ACC112 (cell line): ENCODE measurements around the gene TNFRSF8.

Source experiments
- H2AFZ ChIP-seq: fragments of 200-600 bp; sonication (generic); one replicate; pipeline ENCODE4 v1.6.0; 2017; ENCODE audit warnings: antibody characterized with exemption, low read length; ENCODE audit not compliant: unreplicated experiment
- H3K27ac ChIP-seq: fragments of 200-600 bp; sonication (generic); 2 replicates; pipeline ENCODE4 v1.5.1; 2014; ENCODE audit warnings: low read depth, mild to moderate bottlenecking, antibody characterized with exemption, low read length, moderate library complexity
- H3K27me3 ChIP-seq: fragments of 200-600 bp; sonication (generic); 2 replicates; pipeline ENCODE4 v1.6.1; 2014; ENCODE audit warnings: mild to moderate bottlenecking, antibody characterized with exemption, low read length, moderate library complexity, mixed read lengths; ENCODE audit not compliant: insufficient read depth
- H3K36me3 ChIP-seq: fragments of 200-600 bp; sonication (generic); 2 replicates; pipeline ENCODE4 v1.6.1; 2016; ENCODE audit warnings: mild to moderate bottlenecking, antibody characterized with exemption, low read length, moderate library complexity, mixed read lengths; ENCODE audit not compliant: insufficient read depth
- H3K4me1 ChIP-seq: fragments of 200-600 bp; sonication (generic); one replicate; pipeline ENCODE4 v1.6.1; 2016; ENCODE audit warnings: low read length, mixed read lengths; ENCODE audit not compliant: insufficient read depth, unreplicated experiment, control insufficient read depth
- H3K4me3 ChIP-seq: fragments of 200-600 bp; sonication (generic); 2 replicates; pipeline ENCODE4 v1.5.1; 2014; ENCODE audit warnings: mild to moderate bottlenecking, low read depth, low read length
- H3K79me2 ChIP-seq: fragments of 200-600 bp; sonication (generic); one replicate; pipeline ENCODE4 v1.6.0; 2016; ENCODE audit warnings: low read length; ENCODE audit not compliant: control insufficient read depth, unreplicated experiment, insufficient read depth

TNFRSF8 gene

GRCh38 chr1:12053752-12054548 is 9.2 kb upstream of the TNFRSF8 start:
- Histone ChIP-seq H3K79me2 (no peaks in the 10 kb centered on the region), H2AFZ (no peak overlapping the region), H3K27ac (no peak overlapping the region), H3K4me1 (peaks cover 14% of the 10 kb centered on the region), H3K27me3 (no peaks in the 10 kb centered on the region), H3K36me3 (no peaks in the 10 kb centered on the region), H3K4me3 (no peak overlapping the region)

- Histone ChIP-seq H2AFZ (no peak overlapping the region), H3K27ac (no peak overlapping the region), H3K4me3 (no peak overlapping the region), H3K27me3 (no peaks in the 10 kb centered on the region; the same call in 1 of the 2 replicates), H3K79me2 (no peaks in the 10 kb centered on the region), H3K4me1 (peaks cover 14% of the 10 kb centered on the region), H3K36me3 (no peaks in the 10 kb centered on the region)
These were observed 7.8 kb upstream of the TNFRSF8 start for GRCh38 chr1:12055259-12055658.

GRCh38 chr1:12056331-12056841 is 6.7 kb upstream of the TNFRSF8 start:
- H3K27me3 ChIP-seq: no peaks in the 10 kb centered on the region; the same call in 1 of the 2 replicates
- peaks cover 14% of the 10 kb centered on the region for H3K4me1 ChIP-seq
- no peak overlapping the region for H3K27ac ChIP-seq
- H2AFZ ChIP-seq: no peak overlapping the region
- no peak overlapping the region for H3K4me3 ChIP-seq
- no peaks in the 10 kb centered on the region for H3K79me2 ChIP-seq
- no peaks in the 10 kb centered on the region for H3K36me3 ChIP-seq

GRCh38 chr1:12057382-12057781 is 5.7 kb upstream of the TNFRSF8 start:
- Histone ChIP-seq H3K27ac (no peak overlapping the region), H2AFZ (no peak overlapping the region), H3K4me1 (peaks cover 6% of the 10 kb centered on the region), H3K4me3 (no peak overlapping the region), H3K79me2 (no peaks in the 10 kb centered on the region), H3K36me3 (no peaks in the 10 kb centered on the region), H3K27me3 (peaks cover 5% of the 10 kb centered on the region; the same call in 1 of the 2 replicates)

GRCh38 chr1:12057940-12058687 is 5.0 kb upstream of the TNFRSF8 start:
- Histone ChIP-seq H3K27ac (no peak overlapping the region), H3K79me2 (no peaks in the 10 kb centered on the region), H3K36me3 (no peaks in the 10 kb centered on the region), H3K4me1 (peaks cover 4% of the 10 kb centered on the region), H3K27me3 (peaks cover 10% of the 10 kb centered on the region), H3K4me3 (no peak overlapping the region), H2AFZ (no peak overlapping the region)

- Histone ChIP-seq H3K79me2 (no peaks in the 10 kb centered on the region), H3K36me3 (no peaks in the 10 kb centered on the region), H3K4me1 (peaks cover 4% of the 10 kb centered on the region), H3K4me3 (no peak overlapping the region), H3K27ac (no peak overlapping the region), H3K27me3 (peaks cover 21% of the 10 kb centered on the region), H2AFZ (no peak overlapping the region)
These were observed 3.9 kb upstream of the TNFRSF8 start for GRCh38 chr1:12059226-12059625.

GRCh38 chr1:12059722-12060464 is 3.2 kb upstream of the TNFRSF8 start:
- peaks cover 4% of the 10 kb centered on the region for H3K4me1 ChIP-seq
- no peaks in the 10 kb centered on the region for H3K79me2 ChIP-seq
- H3K4me3 ChIP-seq: no peak overlapping the region
- H3K27ac ChIP-seq: no peak overlapping the region
- peaks cover 27% of the 10 kb centered on the region for H3K27me3 ChIP-seq
- H2AFZ ChIP-seq: no peak overlapping the region
- no peaks in the 10 kb centered on the region for H3K36me3 ChIP-seq

GRCh38 chr1:12060500-12060899 is 2.6 kb upstream of the TNFRSF8 start:
- H3K27me3 ChIP-seq: peaks cover 27% of the 10 kb centered on the region
- no peaks in the 10 kb centered on the region for H3K79me2 ChIP-seq
- no peak overlapping the region for H3K4me3 ChIP-seq
- H2AFZ ChIP-seq: no peak overlapping the region
- H3K4me1 ChIP-seq: peaks cover 4% of the 10 kb centered on the region
- no peak overlapping the region for H3K27ac ChIP-seq
- H3K36me3 ChIP-seq: no peaks in the 10 kb centered on the region

GRCh38 chr1:12064073-12064969 is 1.2 kb downstream of the TNFRSF8 start:
- no peaks in the 10 kb centered on the region for H3K36me3 ChIP-seq
- H3K79me2 ChIP-seq: no peaks in the 10 kb centered on the region
- H3K4me3 ChIP-seq: peak overlapping the region; percentile 69
- H3K27ac ChIP-seq: no peak overlapping the region
- no peak overlapping the region for H2AFZ ChIP-seq
- peaks cover 27% of the 10 kb centered on the region for H3K27me3 ChIP-seq
- H3K4me1 ChIP-seq: peaks cover 9% of the 10 kb centered on the region

GRCh38 chr1:12065872-12066271 is 2.8 kb downstream of the TNFRSF8 start:
- Histone ChIP-seq H3K4me1 (peaks cover 9% of the 10 kb centered on the region), H3K36me3 (no peaks in the 10 kb centered on the region), H2AFZ (no peak overlapping the region), H3K27me3 (peaks cover 27% of the 10 kb centered on the region), H3K4me3 (no peak overlapping the region), H3K79me2 (no peaks in the 10 kb centered on the region), H3K27ac (no peak overlapping the region)
